IMR-90 (cell line): ENCODE results near the gene LPIN1.

ENCODE experiments used
- CEBPB ChIP-seq: IDR thresholded peaks from 2 replicates; pipeline ENCODE4 v1.6.1; 2012; ENCODE audit warnings: low read depth, low read length, improper control_type of control experiment
- ELK1 ChIP-seq: fragments of 150-350 bp; IDR thresholded peaks from 2 replicates; pipeline ENCODE4 v1.6.1; 2016; ENCODE audit warnings: low read depth, mild to moderate bottlenecking, low read length, moderate library complexity, borderline replicate concordance
- FOS ChIP-seq: fragments of 150-350 bp; IDR thresholded peaks from 2 replicates; pipeline ENCODE4 v1.6.1; 2016; ENCODE audit warnings: low read depth, low read length
- MAZ ChIP-seq: IDR thresholded peaks from 2 replicates; pipeline ENCODE4 v1.6.1; 2012; ENCODE audit warnings: low read depth, mild to moderate bottlenecking, low read length, improper control_type of control experiment, moderate library complexity, borderline replicate concordance
- MXI1 ChIP-seq: IDR thresholded peaks from 2 replicates; pipeline ENCODE4 v1.6.1; 2012; ENCODE audit warnings: low read depth, mild to moderate bottlenecking, low read length, moderate library complexity, borderline replicate concordance
- POLR2A ChIP-seq: IDR thresholded peaks from 2 replicates; pipeline ENCODE4 v1.6.1; 2012; ENCODE audit warnings: mild to moderate bottlenecking, low read depth, low read length
- RCOR1 ChIP-seq: IDR thresholded peaks from 2 replicates; pipeline ENCODE4 v1.6.1; 2012; ENCODE audit warnings: mild to moderate bottlenecking, low read length, improper control_type of control experiment; ENCODE audit not compliant: insufficient replicate concordance
- TF ChIP-seq, protein P1 (sequence below): conservative IDR thresholded peaks from 2 replicates; pipeline ENCODE4 v1.5.1; 2012; ENCODE audit warnings: mild to moderate bottlenecking, low read depth, low read length, improper control_type of control experiment

DNA sequence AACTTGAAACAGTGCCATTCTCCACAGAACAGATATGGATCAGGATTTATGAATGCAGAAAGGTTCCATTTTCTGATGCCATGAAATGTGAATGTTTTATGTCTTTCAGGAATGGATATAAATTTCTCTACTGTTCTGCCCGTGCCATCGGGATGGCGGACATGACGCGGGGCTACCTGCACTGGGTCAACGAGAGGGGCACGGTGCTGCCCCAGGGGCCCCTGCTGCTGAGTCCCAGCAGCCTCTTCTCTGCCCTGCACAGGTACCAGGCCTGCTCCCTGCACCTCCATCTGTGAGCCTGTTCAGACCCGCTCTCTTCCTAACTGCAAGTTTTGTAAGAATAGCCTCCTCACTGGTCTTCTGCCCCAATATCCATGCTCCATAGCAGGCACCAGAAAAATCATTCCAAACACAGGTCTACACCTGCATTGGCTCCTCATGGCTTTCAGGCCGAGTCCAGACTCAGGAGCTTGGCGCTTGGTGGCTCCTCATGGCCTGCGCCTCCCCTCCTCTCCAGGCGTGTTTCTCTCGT, 68.6 kb downstream of the LPIN1 start:
- TF ChIP-seq, protein P1, sequence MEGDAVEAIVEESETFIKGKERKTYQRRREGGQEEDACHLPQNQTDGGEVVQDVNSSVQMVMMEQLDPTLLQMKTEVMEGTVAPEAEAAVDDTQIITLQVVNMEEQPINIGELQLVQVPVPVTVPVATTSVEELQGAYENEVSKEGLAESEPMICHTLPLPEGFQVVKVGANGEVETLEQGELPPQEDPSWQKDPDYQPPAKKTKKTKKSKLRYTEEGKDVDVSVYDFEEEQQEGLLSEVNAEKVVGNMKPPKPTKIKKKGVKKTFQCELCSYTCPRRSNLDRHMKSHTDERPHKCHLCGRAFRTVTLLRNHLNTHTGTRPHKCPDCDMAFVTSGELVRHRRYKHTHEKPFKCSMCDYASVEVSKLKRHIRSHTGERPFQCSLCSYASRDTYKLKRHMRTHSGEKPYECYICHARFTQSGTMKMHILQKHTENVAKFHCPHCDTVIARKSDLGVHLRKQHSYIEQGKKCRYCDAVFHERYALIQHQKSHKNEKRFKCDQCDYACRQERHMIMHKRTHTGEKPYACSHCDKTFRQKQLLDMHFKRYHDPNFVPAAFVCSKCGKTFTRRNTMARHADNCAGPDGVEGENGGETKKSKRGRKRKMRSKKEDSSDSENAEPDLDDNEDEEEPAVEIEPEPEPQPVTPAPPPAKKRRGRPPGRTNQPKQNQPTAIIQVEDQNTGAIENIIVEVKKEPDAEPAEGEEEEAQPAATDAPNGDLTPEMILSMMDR: no peak
- TF ChIP-seq FOS (no peak), ELK1 (no peak), MXI1 (no peak), CEBPB (no peak), POLR2A (no peak), MAZ (no peak), RCOR1 (no peak)
